Measurements from ENCODE around the gene GPR61. TPM values are rescaled to one million over a fixed set of nuclear protein-coding genes. Genes with fewer than 3 reads are reported as not detected.

GPR61 gene, protein sequence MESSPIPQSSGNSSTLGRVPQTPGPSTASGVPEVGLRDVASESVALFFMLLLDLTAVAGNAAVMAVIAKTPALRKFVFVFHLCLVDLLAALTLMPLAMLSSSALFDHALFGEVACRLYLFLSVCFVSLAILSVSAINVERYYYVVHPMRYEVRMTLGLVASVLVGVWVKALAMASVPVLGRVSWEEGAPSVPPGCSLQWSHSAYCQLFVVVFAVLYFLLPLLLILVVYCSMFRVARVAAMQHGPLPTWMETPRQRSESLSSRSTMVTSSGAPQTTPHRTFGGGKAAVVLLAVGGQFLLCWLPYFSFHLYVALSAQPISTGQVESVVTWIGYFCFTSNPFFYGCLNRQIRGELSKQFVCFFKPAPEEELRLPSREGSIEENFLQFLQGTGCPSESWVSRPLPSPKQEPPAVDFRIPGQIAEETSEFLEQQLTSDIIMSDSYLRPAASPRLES
- total RNA-seq (2014; rRNA removed; shearing (Covaris generic)) = 0.34 TPM in 1 of 2 replicates, not detected in the other

- no peaks in the 10 kb centered on the region for H3K9me3 ChIP-seq (replicated peaks)
- no peak for DNase-seq (ENCODE audit: low read depth in 1 of 2, low spot score in 2 of 2)
- no peaks in the 10 kb centered on the region for H3K4me1 ChIP-seq (replicated peaks)
- H3K27ac ChIP-seq = no peak within 1 kb of the TSS
- no peak within 1 kb of the TSS for H3K4me3 ChIP-seq
- no peaks in the 10 kb centered on the region for H3K36me3 ChIP-seq
- no peaks in the 10 kb centered on the region for H3K27me3 ChIP-seq (replicated peaks)
Observed at GRCh38 chr1:109539676-109540075, at the start of gene GPR61. Gene GPR61 (plus strand): TSS chr1:109539872. CDS start chr1:109543023, 3,151 bp downstream.

DNA sequence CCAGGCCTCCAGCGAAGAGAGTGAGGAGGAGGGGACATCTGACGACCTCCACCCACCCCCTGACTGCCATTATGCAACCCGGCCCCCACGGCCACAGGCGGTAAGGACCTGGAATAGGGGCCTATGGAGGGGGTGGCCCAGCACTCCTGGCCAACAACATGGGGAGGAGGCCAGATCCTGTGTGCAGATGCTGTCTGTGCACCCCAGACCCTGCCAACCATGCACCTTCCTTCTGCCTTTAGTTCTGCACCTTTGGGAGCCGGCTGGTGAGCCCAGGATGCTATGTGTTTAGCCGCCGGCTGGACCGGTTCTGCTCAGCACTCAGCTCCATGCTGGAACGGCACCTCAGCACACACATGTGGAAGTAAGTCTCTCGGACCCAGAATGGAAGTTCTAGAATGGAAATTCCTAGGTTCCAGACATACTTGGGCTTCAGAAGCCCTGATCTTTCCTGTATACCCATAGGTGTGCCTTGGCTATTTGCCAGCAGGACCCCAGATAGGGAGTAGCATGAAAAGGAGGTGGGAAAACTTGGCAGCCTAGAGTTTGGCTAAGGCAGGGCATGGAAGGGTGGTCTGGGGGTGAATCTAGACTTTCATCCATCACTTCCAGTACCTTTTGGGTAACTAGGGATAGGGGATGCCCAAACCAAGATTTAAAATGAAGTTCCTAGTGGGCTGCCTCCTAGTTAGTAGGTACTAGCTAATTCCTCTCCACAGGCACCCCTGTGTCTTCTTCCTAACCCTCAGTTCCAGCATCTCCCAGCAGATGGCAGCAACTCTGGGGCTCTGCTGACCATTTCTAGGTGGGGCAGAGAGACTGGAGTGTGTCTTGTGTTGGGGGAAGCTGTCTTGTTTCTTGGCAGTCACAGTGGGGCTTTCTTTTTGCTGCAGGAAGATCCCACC, 49.4 kb upstream of the GPR61 start:
- Histone ChIP-seq H3K27me3 (replicated peaks) (no peaks in the 10 kb centered on the region), H3K9me3 (replicated peaks) (no peaks in the 10 kb centered on the region; the same call in 1 of the 2 replicates), H3K27ac (no peak overlapping the region), H3K36me3 (peaks cover 51% of the 10 kb centered on the region), H3K4me1 (replicated peaks) (peaks cover 7% of the 10 kb centered on the region), H3K4me3 (no peak overlapping the region)
- peak; percentile 55 to 71 for DNase-seq (ENCODE audit: low read depth in 1 of 2, low spot score in 2 of 2)

- H3K9me3 ChIP-seq (replicated peaks) = no peaks in the 10 kb centered on the region; the same call in 1 of the 2 replicates
- peaks cover 5% of the 10 kb centered on the region for H3K4me1 ChIP-seq (replicated peaks)
- no peak overlapping the region for H3K27ac ChIP-seq
- H3K36me3 ChIP-seq = peaks cover 53% of the 10 kb centered on the region
- H3K27me3 ChIP-seq (replicated peaks) = no peaks in the 10 kb centered on the region
- no peak overlapping the region for H3K4me3 ChIP-seq
- no peak for DNase-seq (ENCODE audit: low read depth in 1 of 2, low spot score in 2 of 2)
Observed at GRCh38 chr1:109490934-109491302, 48.8 kb upstream of the GPR61 start.

DNA sequence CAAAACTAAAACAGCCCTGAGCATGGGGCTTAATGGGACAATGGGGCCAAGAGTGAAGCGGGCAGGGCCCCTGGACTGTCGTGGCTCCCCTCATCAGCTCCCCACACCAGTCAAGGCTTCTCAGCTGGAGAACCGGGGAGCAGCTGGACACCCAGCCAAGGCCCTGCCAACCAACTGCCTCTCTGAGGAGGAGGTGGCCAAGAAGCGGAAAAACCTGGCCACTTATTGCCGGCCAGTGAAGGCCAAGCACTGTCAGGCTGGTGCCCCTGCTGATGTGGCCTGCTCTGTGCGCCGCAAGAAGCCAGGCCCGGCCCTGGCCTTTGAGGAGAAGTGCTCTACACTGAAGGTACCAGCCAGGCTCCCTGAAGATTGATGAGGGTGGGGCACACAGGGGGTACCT, 48.3 kb upstream of the GPR61 start:
- H3K4me1 ChIP-seq (replicated peaks) = peaks cover 5% of the 10 kb centered on the region
- H3K4me3 ChIP-seq = no peak overlapping the region
- no peaks in the 10 kb centered on the region for H3K27me3 ChIP-seq (replicated peaks)
- no peaks in the 10 kb centered on the region; the same call in 1 of the 2 replicates for H3K9me3 ChIP-seq (replicated peaks)
- H3K27ac ChIP-seq = no peak overlapping the region
- peaks cover 53% of the 10 kb centered on the region for H3K36me3 ChIP-seq
- no peak for DNase-seq (ENCODE audit: low read depth in 1 of 2, low spot score in 2 of 2)

DNA sequence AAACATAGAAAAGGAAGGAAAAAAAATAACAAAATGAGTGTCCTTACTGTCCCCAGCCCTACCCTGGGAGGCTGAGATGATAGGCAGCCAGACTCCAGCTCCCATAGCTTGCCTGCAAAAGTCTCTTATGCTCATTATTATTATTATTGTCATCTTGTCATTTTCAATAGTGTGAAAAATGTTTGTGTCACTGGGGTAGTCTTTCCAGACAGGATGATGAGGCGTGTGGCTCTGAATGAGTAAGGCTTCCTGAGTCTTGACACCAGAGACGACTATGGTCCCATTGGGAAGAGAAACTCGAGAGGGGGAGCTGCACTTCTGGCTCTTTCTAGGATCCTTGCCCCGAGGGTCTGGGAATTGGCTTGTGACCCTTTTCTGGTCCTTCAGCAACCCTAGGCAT, 46.9 kb upstream of the GPR61 start:
- Histone ChIP-seq H3K27me3 (replicated peaks) (no peaks in the 10 kb centered on the region), H3K27ac (no peak overlapping the region), H3K9me3 (replicated peaks) (no peaks in the 10 kb centered on the region; the same call in 1 of the 2 replicates), H3K4me3 (no peak overlapping the region), H3K4me1 (replicated peaks) (peaks cover 5% of the 10 kb centered on the region), H3K36me3 (peaks cover 48% of the 10 kb centered on the region)
- no peak for DNase-seq (ENCODE audit: low read depth in 1 of 2, low spot score in 2 of 2)

- DNase-seq (ENCODE audit: low read depth in 1 of 2, low spot score in 2 of 2) = no peak
- Histone ChIP-seq H3K4me3 (no peak overlapping the region), H3K27ac (no peak overlapping the region)
Observed at GRCh38 chr1:109493227-109493626, 46.4 kb upstream of the GPR61 start.

GRCh38 chr1:109493805-109494539, 45.7 kb upstream of the GPR61 start, which contains the start of gene CYB561D1:
Gene CYB561D1 (plus strand): TSS chr1:109494094. CDS start chr1:109494140, 46 bp downstream.
- Histone ChIP-seq H3K27ac (peak within 1 kb of the TSS; percentile 30; the same call in 1 of the 2 replicates), H3K4me3 (peak within 1 kb of the TSS; percentile 94), H3K4me1 (replicated peaks) (peaks cover 5% of the 10 kb centered on the region), H3K9me3 (replicated peaks) (no peaks in the 10 kb centered on the region; the same call in 1 of the 2 replicates), H3K36me3 (peaks cover 47% of the 10 kb centered on the region), H3K27me3 (replicated peaks) (no peaks in the 10 kb centered on the region)
- peak; percentile 88 to 95 for DNase-seq (ENCODE audit: low read depth in 1 of 2, low spot score in 2 of 2)

More at GRCh38 chr1:109493227-109493626, 46.4 kb upstream of the GPR61 start:
- H3K36me3 ChIP-seq = peaks cover 48% of the 10 kb centered on the region
- peaks cover 5% of the 10 kb centered on the region for H3K4me1 ChIP-seq (replicated peaks)
- H3K27me3 ChIP-seq (replicated peaks) = no peaks in the 10 kb centered on the region
- no peaks in the 10 kb centered on the region; the same call in 1 of the 2 replicates for H3K9me3 ChIP-seq (replicated peaks)

DNA sequence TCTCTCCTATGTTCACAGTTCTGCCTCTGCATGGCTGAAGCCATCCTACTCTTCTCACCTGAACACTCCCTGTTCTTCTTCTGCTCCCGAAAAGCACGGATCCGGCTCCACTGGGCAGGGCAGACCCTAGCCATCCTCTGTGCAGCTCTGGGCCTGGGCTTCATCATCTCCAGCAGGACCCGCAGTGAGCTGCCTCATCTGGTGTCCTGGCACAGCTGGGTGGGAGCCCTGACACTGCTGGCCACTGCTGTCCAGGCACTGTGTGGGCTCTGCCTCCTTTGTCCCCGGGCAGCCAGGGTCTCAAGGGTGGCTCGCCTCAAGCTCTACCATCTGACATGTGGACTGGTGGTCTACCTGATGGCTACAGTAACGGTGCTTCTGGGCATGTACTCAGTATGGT, 43.9 kb upstream of the GPR61 start:
- Histone ChIP-seq H3K9me3 (replicated peaks) (no peaks in the 10 kb centered on the region), H3K36me3 (peaks cover 41% of the 10 kb centered on the region), H3K4me1 (replicated peaks) (peaks cover 8% of the 10 kb centered on the region), H3K27ac (no peak overlapping the region), H3K4me3 (no peak overlapping the region), H3K27me3 (replicated peaks) (no peaks in the 10 kb centered on the region)
- DNase-seq (ENCODE audit: low read depth in 1 of 2, low spot score in 2 of 2) = no peak

DNA sequence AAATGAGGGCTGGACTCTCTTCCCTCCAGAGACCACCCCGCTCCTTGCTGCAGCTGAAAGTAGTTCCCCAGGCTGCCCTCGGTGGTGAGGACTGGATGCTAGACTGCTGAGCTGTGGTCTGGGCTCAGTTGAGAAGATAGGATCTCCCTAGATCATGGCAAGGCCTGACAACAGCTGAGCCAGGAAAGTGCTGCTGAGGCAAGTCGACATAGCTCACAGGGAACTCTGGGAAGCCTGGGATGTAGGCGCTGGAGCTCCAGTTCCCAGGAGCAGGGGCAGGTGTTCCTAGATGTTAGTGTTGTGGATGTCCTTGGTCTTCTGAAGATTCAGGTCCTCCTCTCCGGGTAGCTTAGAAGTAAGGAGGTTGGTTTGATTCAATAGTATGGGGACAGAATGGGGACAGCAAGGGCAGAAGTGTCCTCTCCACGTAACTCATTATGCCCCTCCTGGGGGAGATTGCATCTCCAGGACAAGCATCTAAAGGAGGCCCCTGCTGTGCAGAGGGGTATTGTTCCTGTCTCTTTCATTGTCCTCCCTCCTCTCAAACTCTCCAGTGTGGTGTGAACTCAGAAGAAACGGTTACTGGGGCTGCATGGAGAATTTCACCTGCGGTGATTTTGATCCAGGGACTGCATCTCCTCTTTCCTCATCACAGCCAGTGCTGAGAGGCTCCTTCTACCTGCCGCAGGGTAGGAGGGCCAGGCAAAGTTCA, 42.1 kb upstream of the GPR61 start:
- H3K36me3 ChIP-seq = peaks cover 28% of the 10 kb centered on the region
- no peaks in the 10 kb centered on the region for H3K9me3 ChIP-seq (replicated peaks)
- no peak overlapping the region for H3K4me3 ChIP-seq
- H3K27me3 ChIP-seq (replicated peaks) = no peaks in the 10 kb centered on the region
- H3K27ac ChIP-seq = no peak overlapping the region
- DNase-seq (ENCODE audit: low read depth in 1 of 2, low spot score in 2 of 2) = no peak
- peaks cover 8% of the 10 kb centered on the region for H3K4me1 ChIP-seq (replicated peaks)

DNA sequence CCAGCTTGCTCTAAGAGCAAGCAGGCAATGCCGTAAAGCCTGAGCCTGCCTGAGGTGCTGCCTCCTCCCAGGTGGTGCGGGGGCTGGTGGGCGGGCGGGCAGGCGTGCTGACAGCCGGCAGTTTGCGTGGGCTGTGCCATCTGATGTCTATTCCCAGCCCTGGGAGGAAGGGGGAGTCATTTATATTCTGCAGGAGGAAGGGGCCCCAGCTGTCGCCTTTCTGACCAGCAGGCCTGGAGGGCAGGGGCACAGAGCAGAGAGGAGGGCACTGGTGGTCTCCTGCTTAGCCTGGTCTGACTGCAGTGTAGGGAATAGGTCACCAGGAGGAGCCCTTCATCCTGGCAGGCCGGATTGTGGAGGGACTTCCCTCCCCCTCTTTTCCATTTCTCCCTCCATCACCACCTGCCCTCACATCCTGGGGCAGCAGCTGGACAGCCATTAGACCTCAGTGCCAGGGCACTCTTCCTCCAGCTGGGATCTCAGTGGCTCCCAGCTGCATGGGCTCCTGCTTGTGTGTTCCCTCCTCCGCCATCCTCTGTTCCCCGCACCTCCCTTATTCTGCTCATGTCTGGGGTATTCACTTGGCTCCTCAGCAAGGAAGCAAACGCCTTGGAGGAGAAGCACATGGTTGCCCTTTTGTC, 41.4 kb upstream of the GPR61 start:
- peak in 1 of 2 experiments; percentile 24 for DNase-seq (ENCODE audit: low read depth in 1 of 2, low spot score in 2 of 2)
- Histone ChIP-seq H3K4me3 (no peak overlapping the region), H3K27me3 (replicated peaks) (no peaks in the 10 kb centered on the region), H3K9me3 (replicated peaks) (no peaks in the 10 kb centered on the region), H3K36me3 (peaks cover 28% of the 10 kb centered on the region), H3K4me1 (replicated peaks) (peaks cover 7% of the 10 kb centered on the region), H3K27ac (no peak overlapping the region)

GRCh38 chr1:109499081-109499480, 40.6 kb upstream of the GPR61 start:
- no peaks in the 10 kb centered on the region for H3K27me3 ChIP-seq (replicated peaks)
- no peak overlapping the region for H3K27ac ChIP-seq
- H3K4me1 ChIP-seq (replicated peaks) = peaks cover 3% of the 10 kb centered on the region; the same call in 1 of the 2 replicates
- no peak for DNase-seq (ENCODE audit: low read depth in 1 of 2, low spot score in 2 of 2)
- no peak overlapping the region for H3K4me3 ChIP-seq
- H3K36me3 ChIP-seq = peaks cover 28% of the 10 kb centered on the region
- H3K9me3 ChIP-seq (replicated peaks) = no peaks in the 10 kb centered on the region

All from SJSA1 (cell line).